ENCODE measurements around the gene POU5F1.

Gene POU5F1

DNA sequence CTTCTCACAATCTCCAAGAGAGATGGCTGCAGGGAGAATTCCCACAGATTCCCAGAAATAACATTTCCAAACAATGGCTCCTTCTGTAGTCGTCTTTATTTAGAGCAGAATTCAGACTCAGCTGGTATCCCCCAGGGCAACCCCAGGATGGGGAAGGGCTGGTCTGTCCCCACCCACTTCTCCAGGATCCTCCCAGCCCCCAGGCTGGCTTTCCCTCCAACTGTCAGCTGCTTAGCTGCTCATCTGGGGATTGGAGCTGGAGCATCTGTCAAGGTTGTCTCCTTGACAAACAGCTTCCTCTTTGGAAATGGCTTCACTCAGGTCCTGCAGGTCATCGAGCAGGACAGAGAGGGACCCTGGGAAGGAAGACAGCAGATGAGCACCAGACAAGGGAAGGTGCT is 28.1 kb downstream of the POU5F1 start:
- Mint-ChIP-seq H3K36me3 (peaks cover 3% of the 10 kb centered on the region), H3K27ac (no peak overlapping the region), H3K27me3 (no peaks in the 10 kb centered on the region), H3K4me3 (no peak overlapping the region), H3K9me3 (no peaks in the 10 kb centered on the region), H3K4me1 (peaks cover 8% of the 10 kb centered on the region)

GRCh38 chr6:31140643-31141042 is 29.8 kb downstream of the POU5F1 start:
- Mint-ChIP-seq H3K27me3 (no peaks in the 10 kb centered on the region), H3K4me3 (no peak overlapping the region), H3K9me3 (no peaks in the 10 kb centered on the region), H3K27ac (no peak overlapping the region), H3K4me1 (peaks cover 9% of the 10 kb centered on the region), H3K36me3 (peaks cover 3% of the 10 kb centered on the region)

GRCh38 chr6:31139599-31139998 is 30.9 kb downstream of the POU5F1 start:
- H3K4me3 Mint-ChIP-seq: no peak overlapping the region
- H3K27ac Mint-ChIP-seq: no peak overlapping the region
- peaks cover 3% of the 10 kb centered on the region for H3K36me3 Mint-ChIP-seq
- no peaks in the 10 kb centered on the region for H3K9me3 Mint-ChIP-seq
- H3K4me1 Mint-ChIP-seq: peaks cover 9% of the 10 kb centered on the region
- no peaks in the 10 kb centered on the region for H3K27me3 Mint-ChIP-seq

DNA sequence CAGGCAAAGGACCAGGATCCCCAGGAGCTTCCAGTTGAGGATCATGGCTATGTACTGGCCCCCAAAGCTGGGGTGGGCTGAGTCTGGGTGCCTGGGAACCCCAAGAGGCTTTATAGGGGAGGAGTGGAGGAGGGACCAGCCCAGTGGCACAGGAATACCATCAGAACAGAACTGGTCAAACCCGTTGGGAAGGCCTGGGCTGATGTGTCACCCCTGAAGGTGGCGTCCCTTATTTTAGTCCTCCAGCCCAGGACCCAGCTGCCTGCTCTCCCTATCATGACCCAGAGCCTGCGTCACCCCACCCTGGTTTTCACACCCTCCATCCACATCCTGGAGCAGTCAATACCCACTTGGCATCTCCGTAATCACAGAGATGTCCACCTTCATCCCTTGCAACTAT is 31.5 kb downstream of the POU5F1 start, which contains the start of gene PSORS1C2:
Gene PSORS1C2, minus strand, starts transcription at position 85 of the 400 bp plus-strand sequence. Its CDS starts 40 bp downstream, at position 45.
- Mint-ChIP-seq H3K36me3 (peaks cover 3% of the 10 kb centered on the region), H3K4me3 (no peak within 1 kb of the TSS), H3K27me3 (no peaks in the 10 kb centered on the region), H3K27ac (no peak within 1 kb of the TSS), H3K9me3 (no peaks in the 10 kb centered on the region), H3K4me1 (peaks cover 9% of the 10 kb centered on the region)

GRCh38 chr6:31135710-31136109 is 34.8 kb downstream of the POU5F1 start:
- H3K36me3 Mint-ChIP-seq: no peaks in the 10 kb centered on the region
- H3K27me3 Mint-ChIP-seq: no peaks in the 10 kb centered on the region
- no peaks in the 10 kb centered on the region for H3K9me3 Mint-ChIP-seq
- H3K27ac Mint-ChIP-seq: no peak overlapping the region
- no peak overlapping the region for H3K4me3 Mint-ChIP-seq
- peaks cover 9% of the 10 kb centered on the region for H3K4me1 Mint-ChIP-seq

GRCh38 chr6:31132806-31133205 is 37.7 kb downstream of the POU5F1 start:
- Mint-ChIP-seq H3K36me3 (no peaks in the 10 kb centered on the region), H3K4me3 (no peak overlapping the region), H3K9me3 (no peaks in the 10 kb centered on the region), H3K27me3 (no peaks in the 10 kb centered on the region), H3K27ac (no peak overlapping the region), H3K4me1 (peaks cover 11% of the 10 kb centered on the region)

- H3K36me3 Mint-ChIP-seq: no peaks in the 10 kb centered on the region
- no peak overlapping the region for H3K27ac Mint-ChIP-seq
- H3K27me3 Mint-ChIP-seq: no peaks in the 10 kb centered on the region
- H3K4me1 Mint-ChIP-seq: peaks cover 6% of the 10 kb centered on the region
- no peaks in the 10 kb centered on the region for H3K9me3 Mint-ChIP-seq
- H3K4me3 Mint-ChIP-seq: no peak overlapping the region
Measured at GRCh38 chr6:31131595-31131994, 38.9 kb downstream of the POU5F1 start.

DNA sequence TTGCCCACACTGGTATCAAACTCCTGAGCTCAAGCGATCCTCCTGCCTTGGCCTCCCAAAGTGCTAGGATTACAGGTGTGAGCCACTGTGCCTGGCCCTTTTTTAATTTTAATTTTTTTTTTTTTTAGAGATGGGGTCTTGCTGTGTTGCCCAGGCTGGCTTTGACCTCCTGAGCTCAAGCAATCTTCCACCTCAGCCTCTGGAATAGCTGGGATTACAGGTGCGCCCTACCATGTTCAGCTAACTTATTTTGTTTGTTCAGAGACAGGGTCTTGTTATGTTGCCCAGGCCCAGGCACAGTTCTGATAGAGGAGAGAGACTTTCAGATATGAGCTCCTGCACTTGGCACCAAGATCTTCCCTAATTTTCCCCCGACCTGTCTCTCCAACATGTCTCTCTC is 39.7 kb downstream of the POU5F1 start:
- no peaks in the 10 kb centered on the region for H3K27me3 Mint-ChIP-seq
- H3K9me3 Mint-ChIP-seq: no peaks in the 10 kb centered on the region
- H3K27ac Mint-ChIP-seq: no peak overlapping the region
- no peak overlapping the region for H3K4me3 Mint-ChIP-seq
- no peaks in the 10 kb centered on the region for H3K36me3 Mint-ChIP-seq
- peaks cover 6% of the 10 kb centered on the region for H3K4me1 Mint-ChIP-seq

GRCh38 chr6:31129130-31129529 is 41.4 kb downstream of the POU5F1 start:
- H3K4me1 Mint-ChIP-seq: peaks cover 6% of the 10 kb centered on the region
- no peaks in the 10 kb centered on the region for H3K27me3 Mint-ChIP-seq
- H3K27ac Mint-ChIP-seq: no peak overlapping the region
- H3K4me3 Mint-ChIP-seq: no peak overlapping the region
- no peaks in the 10 kb centered on the region for H3K9me3 Mint-ChIP-seq
- H3K36me3 Mint-ChIP-seq: no peaks in the 10 kb centered on the region

GRCh38 chr6:31128093-31128676 is 42.3 kb downstream of the POU5F1 start:
- Mint-ChIP-seq H3K9me3 (no peaks in the 10 kb centered on the region), H3K36me3 (no peaks in the 10 kb centered on the region), H3K27me3 (no peaks in the 10 kb centered on the region), H3K4me1 (peaks cover 6% of the 10 kb centered on the region), H3K27ac (no peak overlapping the region), H3K4me3 (no peak overlapping the region)

GRCh38 chr6:31126396-31127175 is 43.9 kb downstream of the POU5F1 start:
- H3K4me3 Mint-ChIP-seq: no peak overlapping the region
- no peaks in the 10 kb centered on the region for H3K9me3 Mint-ChIP-seq
- H3K4me1 Mint-ChIP-seq: peaks cover 6% of the 10 kb centered on the region
- no peaks in the 10 kb centered on the region for H3K36me3 Mint-ChIP-seq
- no peak overlapping the region for H3K27ac Mint-ChIP-seq
- H3K27me3 Mint-ChIP-seq: no peaks in the 10 kb centered on the region

GRCh38 chr6:31125586-31126363 is 44.7 kb downstream of the POU5F1 start:
- Mint-ChIP-seq H3K4me1 (peaks cover 6% of the 10 kb centered on the region), H3K27ac (no peak overlapping the region), H3K9me3 (no peaks in the 10 kb centered on the region), H3K4me3 (no peak overlapping the region), H3K27me3 (no peaks in the 10 kb centered on the region), H3K36me3 (no peaks in the 10 kb centered on the region)

DNA sequence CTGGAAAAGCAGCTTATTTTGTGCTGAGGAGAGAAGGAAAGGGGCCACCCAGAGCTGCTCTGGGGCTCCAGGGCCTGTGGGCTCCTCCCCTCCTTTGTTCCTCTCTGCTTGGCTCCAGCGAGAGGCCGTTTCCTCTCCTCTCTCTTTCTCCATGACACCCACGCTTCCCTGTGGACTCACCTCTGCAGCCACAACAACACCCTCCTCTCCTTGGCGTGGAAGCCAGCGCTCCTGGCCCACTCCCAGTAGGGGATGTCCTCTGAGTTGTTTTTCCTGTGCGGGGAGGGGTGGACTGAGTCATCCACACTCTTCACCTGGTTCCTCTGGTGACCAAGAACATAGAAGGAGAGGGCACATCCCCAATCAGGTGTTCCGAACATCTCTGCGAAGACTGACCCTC is 45.3 kb downstream of the POU5F1 start:
- H3K27ac Mint-ChIP-seq: no peak overlapping the region
- H3K9me3 Mint-ChIP-seq: no peaks in the 10 kb centered on the region
- H3K4me1 Mint-ChIP-seq: peaks cover 6% of the 10 kb centered on the region
- no peaks in the 10 kb centered on the region for H3K36me3 Mint-ChIP-seq
- H3K27me3 Mint-ChIP-seq: no peaks in the 10 kb centered on the region
- no peak overlapping the region for H3K4me3 Mint-ChIP-seq

DNA sequence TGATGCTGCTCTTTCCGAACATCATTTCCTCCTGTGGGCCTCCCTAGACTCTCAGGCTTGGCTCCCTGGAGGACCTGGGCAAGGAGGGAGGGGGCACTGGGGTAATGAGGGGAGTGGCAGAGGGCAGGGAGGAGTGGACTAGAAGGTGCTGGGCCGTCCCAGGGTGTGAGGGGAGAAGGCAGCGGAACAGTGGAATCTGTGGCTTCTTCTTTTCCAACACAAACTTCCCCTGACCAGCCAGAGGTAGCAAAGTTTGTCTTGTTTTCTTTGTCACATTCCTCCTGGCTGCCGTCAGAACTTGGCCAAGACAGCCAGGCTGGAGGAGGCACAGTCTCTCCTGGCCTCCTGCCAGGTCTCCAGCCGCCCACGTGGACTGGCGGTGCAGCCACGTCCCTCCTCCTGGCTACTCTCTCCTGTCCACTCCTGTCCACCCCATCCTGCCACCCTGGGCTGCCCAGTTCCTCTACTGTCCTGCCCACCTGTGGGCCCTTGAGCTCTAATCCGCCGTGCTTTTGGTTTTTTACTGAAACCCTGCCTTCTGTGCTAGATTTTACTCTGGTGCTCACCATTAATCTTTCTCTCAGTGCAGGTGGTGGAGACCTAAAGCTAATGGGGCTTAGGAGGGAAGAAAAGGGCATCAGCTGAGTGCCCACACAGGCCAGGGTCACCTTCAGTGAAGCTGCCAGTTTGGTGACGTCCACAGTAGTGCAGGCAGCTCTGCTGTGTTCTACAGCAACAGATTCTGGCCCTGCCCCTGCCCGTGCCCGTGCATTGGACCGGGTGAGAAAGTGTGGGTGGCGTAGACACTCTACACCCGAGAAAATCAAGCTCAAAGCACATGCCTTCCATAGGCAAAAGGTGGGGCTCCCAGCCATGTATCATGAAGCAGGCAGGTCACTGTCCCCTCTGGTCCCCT is 47.4 kb downstream of the POU5F1 start:
- Mint-ChIP-seq H3K4me1 (peaks cover 3% of the 10 kb centered on the region), H3K4me3 (no peak overlapping the region), H3K36me3 (no peaks in the 10 kb centered on the region), H3K27ac (no peak overlapping the region), H3K9me3 (no peaks in the 10 kb centered on the region), H3K27me3 (no peaks in the 10 kb centered on the region)

DNA sequence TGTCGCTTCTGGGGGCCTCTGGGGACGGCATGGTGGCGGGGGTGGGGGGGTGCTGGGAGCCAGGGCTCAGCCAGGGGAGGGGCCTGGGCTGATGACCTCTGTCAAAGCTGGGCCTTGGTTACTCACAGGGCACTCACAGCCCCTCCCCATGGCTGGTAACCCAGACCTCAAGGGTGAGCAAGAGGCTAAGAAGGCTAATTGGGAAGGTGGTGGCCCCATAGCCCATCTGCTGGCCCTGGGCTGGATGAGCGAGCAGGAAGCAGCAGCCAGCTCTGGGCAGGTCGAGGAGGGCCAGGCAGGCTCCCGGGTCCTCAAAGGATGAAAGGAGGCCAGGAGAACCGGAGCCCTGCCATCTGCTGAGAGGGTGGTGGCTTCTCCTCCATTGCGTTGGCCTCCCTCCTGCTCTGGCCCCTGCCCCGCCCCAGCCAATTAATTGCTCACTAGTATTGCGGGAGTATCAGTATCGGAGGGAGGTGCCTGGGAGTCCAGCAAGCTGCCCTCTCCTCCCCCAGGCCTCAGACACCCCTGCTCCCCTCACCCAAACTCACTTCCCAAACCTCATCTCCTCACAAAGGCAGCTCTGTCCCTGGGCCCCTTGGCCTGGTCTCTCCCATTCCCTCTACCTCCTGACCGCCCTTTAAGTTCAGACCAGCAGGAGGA is 49.2 kb downstream of the POU5F1 start:
- Mint-ChIP-seq H3K4me1 (no peaks in the 10 kb centered on the region), H3K36me3 (no peaks in the 10 kb centered on the region), H3K27me3 (no peaks in the 10 kb centered on the region)

More for the DNA sequence above, 49.2 kb downstream of the POU5F1 start:
- H3K27ac Mint-ChIP-seq: no peak overlapping the region
- H3K9me3 Mint-ChIP-seq: no peaks in the 10 kb centered on the region
- H3K4me3 Mint-ChIP-seq: no peak overlapping the region
